Tibial artery (tissue), 4 donors: Measurements from ENCODE around the gene WASF2.

Source experiments
- DNase-seq, 2 donors: peaks; one replicate each; pipeline ENCODE4 v3.0.0-alpha.2; 2019
- H3K27ac ChIP-seq, 2 donors: fragments of 200-600 bp; sonication (generic) in 1 of 2; 1 replicate in 1 of 2; 2 replicates in 1 of 2; pipeline ENCODE4 v1.5.1; 2018 to 2019; ENCODE audit warnings: mild to moderate bottlenecking in 1 of 2
- H3K27me3 ChIP-seq, 2 donors: fragments of 200-600 bp; sonication (generic) in 1 of 2; one replicate each; pipeline versions ENCODE4 v1.5.1 to v1.6.0; 2016 to 2019
- H3K36me3 ChIP-seq, 3 donors: fragments of 200-600 bp; sonication (generic) in 2 of 3; one replicate each; pipeline ENCODE4 v1.5.1; 2016 to 2019; ENCODE audit warnings: mild to moderate bottlenecking in 2 of 3
- H3K4me1 ChIP-seq, 4 donors: fragments of 200-600 bp; sonication (generic) in 2 of 4; 1 replicate in 3 of 4; 2 replicates in 1 of 4; pipeline ENCODE4 v1.5.1; 2016 to 2019
- H3K4me3 ChIP-seq, 2 donors: fragments of 200-600 bp; sonication (generic) in 1 of 2; 1 replicate in 1 of 2; 2 replicates in 1 of 2; pipeline ENCODE4 v1.5.1; 2018 to 2019; ENCODE audit warnings: mild to moderate bottlenecking in 2 of 2
- H3K9me3 ChIP-seq, 3 donors: fragments of 200-600 bp; sonication (generic) in 1 of 3; one replicate each; pipeline ENCODE4 v1.5.1; 2016 to 2019
- CTCF ChIP-seq, 2 experiments: fragments of 200-600 bp in 1 of 2; fragments of 450-650 bp in 1 of 2; IDR thresholded peaks; one replicate each; pipeline ENCODE4 v1.5.1; 2017 to 2019; ENCODE audit warnings: antibody characterized with exemption in 2 of 2, mild to moderate bottlenecking in 1 of 2, moderate library complexity in 1 of 2
- intact Hi-C: fragments of 100-400 bp; cut with DNase I; formaldehyde crosslinking; loops from one replicate; pipeline ENCODE4 v1.15.0; 2023; ENCODE audit warnings: low total_unique reads

Gene WASF2

GRCh38 chr1:27519331-27520258 is 29.6 kb upstream of the WASF2 start:
- intact Hi-C loops = no loop called here
- no peak for DNase-seq

GRCh38 chr1:27518808-27519207 is 28.8 kb upstream of the WASF2 start:
- Histone ChIP-seq H3K4me1 (peaks cover 8 to 50% (median 48%) of the 10 kb centered on the region in 4 donors), H3K9me3 (no peaks in the 10 kb centered on the region), H3K27me3 (no peaks in the 10 kb centered on the region), H3K27ac (peak overlapping the region; percentile 64 to 86), H3K36me3 (no peaks in the 10 kb centered on the region), H3K4me3 (no peak overlapping the region)
- no peak for DNase-seq
- intact Hi-C loops = no loop called here
- TF ChIP-seq CTCF (IDR thresholded peaks at IDR 0.05) = no peak

More at GRCh38 chr1:27519331-27520258, 29.6 kb upstream of the WASF2 start:
- Histone ChIP-seq H3K4me1 (peaks cover 8 to 55% (median 51%) of the 10 kb centered on the region in 4 donors), H3K27me3 (no peaks in the 10 kb centered on the region), H3K9me3 (no peaks in the 10 kb centered on the region), H3K4me3 (peak overlapping the region in 1 of 2 donors; percentile 25), H3K36me3 (no peaks in the 10 kb centered on the region), H3K27ac (peak overlapping the region; percentile 64 to 86)
- TF ChIP-seq CTCF (IDR thresholded peaks at IDR 0.05) = no peak

DNA sequence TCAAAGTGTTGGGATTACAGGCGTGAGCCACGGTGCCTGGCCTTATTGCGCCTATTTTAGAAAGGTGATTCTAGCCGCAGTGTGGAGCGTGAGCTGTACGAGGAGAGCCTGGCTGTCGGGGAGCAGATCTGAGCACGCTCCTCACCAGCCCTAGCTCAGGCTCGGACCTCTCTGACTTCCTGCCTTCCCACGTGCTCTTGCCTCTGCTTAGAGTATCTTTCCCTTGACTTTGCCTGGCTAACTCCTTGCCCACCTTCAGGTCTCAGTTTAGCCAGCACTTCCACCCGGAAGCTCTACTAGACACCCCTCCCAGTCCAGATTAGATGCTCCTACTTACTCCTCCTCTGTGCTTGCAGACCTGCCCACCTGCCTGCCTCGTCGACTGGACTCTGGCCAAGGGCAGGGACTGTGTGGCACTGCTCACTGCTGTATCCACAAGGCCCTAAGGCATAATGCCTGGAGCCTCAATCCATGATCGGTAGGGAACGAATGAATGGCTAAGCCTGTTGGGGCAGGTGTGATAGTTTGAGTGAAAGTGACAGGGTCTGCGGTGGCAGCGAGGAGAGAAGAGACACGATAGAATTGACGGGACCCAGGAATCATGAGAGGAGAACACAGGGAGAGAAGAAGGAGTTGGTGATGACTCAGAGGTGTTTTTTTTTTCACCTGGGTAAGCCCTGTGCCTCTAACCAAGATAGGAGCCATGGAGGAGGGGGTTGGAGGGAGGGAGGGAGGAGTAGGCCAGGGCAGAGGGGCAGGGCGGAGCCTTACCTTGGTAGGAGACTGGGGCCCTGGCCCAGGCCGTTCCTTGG is 28.1 kb upstream of the WASF2 start:
- no peak overlapping the region for H3K27ac ChIP-seq
- intact Hi-C loops = no loop called here
- DNase-seq = no peak
- no peak overlapping the region for H3K4me3 ChIP-seq
- H3K4me1 ChIP-seq = peaks cover 8 to 47% (median 43%) of the 10 kb centered on the region in 4 donors
- no peaks in the 10 kb centered on the region for H3K36me3 ChIP-seq
- H3K9me3 ChIP-seq = no peaks in the 10 kb centered on the region
- H3K27me3 ChIP-seq = no peaks in the 10 kb centered on the region
- no peak for TF ChIP-seq CTCF (IDR thresholded peaks at IDR 0.05)

- H3K36me3 ChIP-seq = no peaks in the 10 kb centered on the region
- no peaks in the 10 kb centered on the region for H3K9me3 ChIP-seq
- peaks cover 8 to 39% (median 35%) of the 10 kb centered on the region in 4 donors for H3K4me1 ChIP-seq
- TF ChIP-seq CTCF (IDR thresholded peaks at IDR 0.05) = no peak
- no peaks in the 10 kb centered on the region for H3K27me3 ChIP-seq
- H3K4me3 ChIP-seq = no peak overlapping the region
- intact Hi-C loops = no loop called here
- no peak for DNase-seq
- no peak overlapping the region for H3K27ac ChIP-seq
These were observed 27.3 kb upstream of the WASF2 start for GRCh38 chr1:27517301-27517700.

DNA sequence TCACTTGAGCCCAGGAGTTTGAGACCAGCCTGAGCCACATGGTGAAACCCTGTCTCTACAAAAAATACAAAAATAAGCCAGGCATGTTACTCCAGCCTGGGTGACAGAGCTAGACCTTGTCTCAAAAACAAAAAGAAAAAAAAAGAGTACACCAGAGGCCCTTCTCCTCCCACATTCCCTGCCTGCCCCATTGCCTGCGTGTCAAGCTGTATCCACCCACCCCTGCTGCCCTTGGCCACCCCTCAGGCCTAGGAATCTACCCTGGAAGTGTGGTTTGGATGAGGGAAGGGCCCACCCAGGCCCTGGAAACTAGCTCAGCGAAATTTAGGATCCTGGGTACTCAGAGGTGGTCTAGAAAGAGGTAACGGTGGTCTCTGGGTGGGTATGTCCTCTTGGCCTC is 25.7 kb upstream of the WASF2 start:
- Histone ChIP-seq H3K4me3 (no peak overlapping the region), H3K9me3 (no peaks in the 10 kb centered on the region), H3K36me3 (no peaks in the 10 kb centered on the region), H3K27ac (no peak overlapping the region), H3K4me1 (peaks cover 0 to 22% (median 18%) of the 10 kb centered on the region in 4 donors), H3K27me3 (no peaks in the 10 kb centered on the region)
- TF ChIP-seq CTCF (IDR thresholded peaks at IDR 0.05) = no peak
- intact Hi-C loops = no loop called here
- no peak for DNase-seq
